Cardiac fibroblast (primary cell): ENCODE measurements around the gene VAC14.

Source experiments
- DNase-seq, 2 donors: peaks; one replicate each; pipeline versions ENCODE4 v3.0.0 to v3.0.0-alpha.2; 2010; ENCODE audit warnings: low read depth in 2 of 2
- H3K4me3 ChIP-seq, 2 donors: replicated peaks in 1 of 2; 1 replicate in 1 of 2; 2 replicates in 1 of 2; pipeline ENCODE4 v1.5.1; 2011; ENCODE audit warnings: low read depth in 2 of 2, low read length in 2 of 2, mild to moderate bottlenecking in 2 of 2, moderate library complexity in 1 of 2
- CTCF ChIP-seq: IDR thresholded peaks from one replicate; pipeline ENCODE4 v1.5.1; 2011; ENCODE audit warnings: low read depth, mild to moderate bottlenecking, low read length, inconsistent platforms

Gene VAC14

GRCh38 chr16:70754371-70754770 lies 46.6 kb downstream of the VAC14 start:
- no peak for DNase-seq
- TF ChIP-seq CTCF: no peak
- H3K4me3 ChIP-seq: no peak overlapping the region

- H3K4me3 ChIP-seq: no peak overlapping the region
- no peak for TF ChIP-seq CTCF
- DNase-seq: no peak
Measured at GRCh38 chr16:70753694-70754325, 47.1 kb downstream of the VAC14 start.

- no peak for TF ChIP-seq CTCF
- no peak overlapping the region for H3K4me3 ChIP-seq
- DNase-seq: no peak
Measured at GRCh38 chr16:70753228-70753627, 47.7 kb downstream of the VAC14 start.

GRCh38 chr16:70752426-70752825 lies 48.5 kb downstream of the VAC14 start:
- TF ChIP-seq CTCF: no peak
- no peak for DNase-seq
- H3K4me3 ChIP-seq: no peak overlapping the region

- no peak for DNase-seq
- no peak for TF ChIP-seq CTCF
- no peak overlapping the region for H3K4me3 ChIP-seq
Measured at GRCh38 chr16:70751593-70751992, 49.4 kb downstream of the VAC14 start.

- H3K4me3 ChIP-seq: no peak overlapping the region
- DNase-seq: peak; percentile 96 to 98
- peak; percentile 4 for TF ChIP-seq CTCF
Measured at GRCh38 chr16:70750893-70751467, 50.0 kb downstream of the VAC14 start.
